ENCODE results near the gene ABI3. TPM values are rescaled to one million over a fixed set of nuclear protein-coding genes. Genes with fewer than 3 reads are reported as not detected.

Gene ABI3
- total RNA-seq, 1 experiment from 2014 or later: 20.2 TPM

DNA sequence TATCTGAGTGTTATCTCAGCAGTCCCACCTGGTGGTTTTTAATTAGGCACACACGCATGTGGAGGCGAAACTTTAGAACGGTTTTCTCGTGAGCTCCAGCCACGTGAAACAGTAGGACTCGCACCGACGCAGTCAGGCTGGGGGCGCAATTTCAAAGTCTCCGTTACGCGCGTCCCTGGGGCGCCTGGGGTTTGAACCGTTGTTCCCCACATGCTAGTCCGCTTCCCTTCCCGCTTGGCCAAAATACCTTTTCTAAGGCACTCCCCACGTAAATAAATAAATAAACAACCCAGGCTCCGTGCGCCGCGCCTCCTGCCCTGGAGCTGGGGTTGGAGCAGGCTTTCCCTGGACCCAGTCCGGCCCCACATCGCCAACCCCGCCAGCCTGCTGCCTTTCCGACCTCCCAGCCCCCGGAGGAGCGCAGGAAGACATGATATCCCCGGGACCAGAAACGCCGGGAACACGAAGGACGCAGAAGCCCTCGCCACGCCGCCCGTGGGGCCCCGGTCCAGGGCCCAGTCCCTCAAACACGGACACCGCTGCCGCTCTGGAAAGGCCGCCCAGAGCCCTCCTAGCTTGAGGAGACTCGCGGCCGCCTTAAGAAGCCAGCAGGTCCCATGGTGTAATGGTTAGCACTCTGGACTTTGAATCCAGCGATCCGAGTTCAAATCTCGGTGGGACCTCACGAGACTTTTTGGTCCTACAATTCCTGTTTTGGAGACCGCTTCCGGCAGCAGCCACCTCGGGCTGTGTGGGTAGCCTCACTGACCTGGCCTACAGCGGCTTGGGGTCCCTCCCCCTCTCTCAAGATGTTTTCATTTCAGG lies 18.4 kb upstream of the ABI3 start:
- Histone ChIP-seq H3K36me3 (ENCODE audit: insufficient read depth, low read length) (no peaks in the 10 kb centered on the region), H3K4me2 (ENCODE audit: low read depth, low read length, poor library complexity, severe bottlenecking) (peak overlapping the region; percentile 99), H3K9ac (ENCODE audit: low read length) (peak overlapping the region; percentile 96), H3K27me3 (ENCODE audit: low read length) (no peaks in the 10 kb centered on the region), H4K20me1 (ENCODE audit: insufficient read depth, low read depth, low read length) (no peaks in the 10 kb centered on the region), H3K4me3 (ENCODE audit: low read length) (peak overlapping the region; percentile 79), H2AFZ (ENCODE audit: low read length) (peak overlapping the region; percentile 24), H3K27ac (ENCODE audit: low read length) (peak overlapping the region; percentile 97), H3K4me1 (ENCODE audit: low read length) (peaks cover 47% of the 10 kb centered on the region), H3K9me2 (replicated peaks; ENCODE audit: insufficient read depth, low read length) (no peaks in the 10 kb centered on the region), H3K9me3 (ENCODE audit: low read length) (no peaks in the 10 kb centered on the region), H3K79me2 (ENCODE audit: low read length) (no peaks in the 10 kb centered on the region)
- peak; percentile 96 for DNase-seq

DNA sequence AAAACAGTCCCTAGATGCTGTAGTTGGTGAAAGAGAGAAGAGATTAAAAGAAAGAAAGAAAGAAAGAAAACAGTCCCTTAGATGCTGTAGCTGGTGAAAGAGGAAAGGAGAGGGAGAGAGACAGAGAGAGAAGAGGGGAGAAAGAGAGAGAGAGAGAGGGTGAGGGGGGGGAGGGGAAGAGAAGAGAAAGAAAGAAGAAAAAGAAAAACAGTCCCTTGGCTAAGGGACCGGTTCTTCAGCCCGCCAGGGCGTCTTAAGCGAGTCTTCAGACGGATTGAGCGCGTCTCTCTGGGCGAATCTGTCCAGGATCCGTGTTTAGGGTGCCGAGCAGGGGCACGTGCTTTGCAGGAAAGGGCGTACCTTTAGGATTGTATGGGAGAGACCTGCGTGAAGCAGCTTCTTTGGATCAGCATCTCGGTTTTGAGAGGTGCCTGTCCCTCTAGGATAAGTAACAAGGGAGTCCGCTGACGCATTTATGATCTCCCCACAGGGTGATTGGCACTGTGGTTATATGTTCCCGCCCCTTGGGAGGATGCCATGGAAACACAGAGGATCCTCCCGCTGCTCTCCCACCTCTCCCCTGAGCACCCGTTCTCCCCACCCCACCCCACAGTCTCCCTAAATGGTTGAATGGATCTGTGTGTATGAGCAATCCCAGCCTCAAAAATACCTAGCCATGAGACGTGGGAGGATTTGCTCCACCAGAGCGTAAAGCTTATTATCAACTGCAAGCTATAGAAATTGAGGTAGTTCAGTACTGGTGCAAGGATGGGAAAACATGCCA lies 16.8 kb upstream of the ABI3 start:
- no peaks in the 10 kb centered on the region for H3K79me2 ChIP-seq (ENCODE audit: low read length)
- peak overlapping the region; percentile 79 for H3K4me3 ChIP-seq (ENCODE audit: low read length)
- peaks cover 50% of the 10 kb centered on the region for H3K4me1 ChIP-seq (ENCODE audit: low read length)
- H3K4me2 ChIP-seq (ENCODE audit: low read depth, low read length, poor library complexity, severe bottlenecking): peak overlapping the region; percentile 99
- peak; percentile 80 for DNase-seq
- H3K9me3 ChIP-seq (ENCODE audit: low read length): no peaks in the 10 kb centered on the region
- H4K20me1 ChIP-seq (ENCODE audit: insufficient read depth, low read depth, low read length): no peaks in the 10 kb centered on the region
- no peaks in the 10 kb centered on the region for H3K27me3 ChIP-seq (ENCODE audit: low read length)
- H2AFZ ChIP-seq (ENCODE audit: low read length): peak overlapping the region; percentile 89
- H3K9me2 ChIP-seq (replicated peaks; ENCODE audit: insufficient read depth, low read length): no peaks in the 10 kb centered on the region
- H3K27ac ChIP-seq (ENCODE audit: low read length): peak overlapping the region; percentile 97
- H3K36me3 ChIP-seq (ENCODE audit: insufficient read depth, low read length): no peaks in the 10 kb centered on the region
- peak overlapping the region; percentile 74 for H3K9ac ChIP-seq (ENCODE audit: low read length)

DNA sequence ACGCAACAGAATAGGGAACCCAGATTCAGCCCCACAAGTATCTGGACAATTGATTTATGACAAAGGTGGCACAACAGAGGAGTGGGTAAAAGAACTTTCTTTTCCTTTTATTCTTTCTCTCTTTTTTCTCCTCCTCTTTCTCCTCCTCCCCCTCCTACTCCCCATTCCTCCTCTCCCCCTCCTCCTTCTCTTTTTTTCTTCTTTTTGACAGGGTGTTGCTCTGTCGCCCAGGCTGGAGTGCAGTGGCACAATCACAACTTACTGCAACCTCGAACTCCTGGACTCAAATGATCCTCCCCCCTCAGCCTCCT lies 16.3 kb upstream of the ABI3 start:
- H3K36me3 ChIP-seq (ENCODE audit: insufficient read depth, low read length): no peaks in the 10 kb centered on the region
- H3K27me3 ChIP-seq (ENCODE audit: low read length): no peaks in the 10 kb centered on the region
- H4K20me1 ChIP-seq (ENCODE audit: insufficient read depth, low read depth, low read length): no peaks in the 10 kb centered on the region
- peak overlapping the region; percentile 99 for H3K4me2 ChIP-seq (ENCODE audit: low read depth, low read length, poor library complexity, severe bottlenecking)
- no peaks in the 10 kb centered on the region for H3K9me3 ChIP-seq (ENCODE audit: low read length)
- no peaks in the 10 kb centered on the region for H3K9me2 ChIP-seq (replicated peaks; ENCODE audit: insufficient read depth, low read length)
- no peaks in the 10 kb centered on the region for H3K79me2 ChIP-seq (ENCODE audit: low read length)
- peak overlapping the region; percentile 97 for H3K27ac ChIP-seq (ENCODE audit: low read length)
- peaks cover 50% of the 10 kb centered on the region for H3K4me1 ChIP-seq (ENCODE audit: low read length)
- H3K9ac ChIP-seq (ENCODE audit: low read length): peak overlapping the region; percentile 74
- H2AFZ ChIP-seq (ENCODE audit: low read length): peak overlapping the region; percentile 89
- DNase-seq: no peak
- H3K4me3 ChIP-seq (ENCODE audit: low read length): peak overlapping the region; percentile 79; the same call in 1 of the 2 replicates

DNA sequence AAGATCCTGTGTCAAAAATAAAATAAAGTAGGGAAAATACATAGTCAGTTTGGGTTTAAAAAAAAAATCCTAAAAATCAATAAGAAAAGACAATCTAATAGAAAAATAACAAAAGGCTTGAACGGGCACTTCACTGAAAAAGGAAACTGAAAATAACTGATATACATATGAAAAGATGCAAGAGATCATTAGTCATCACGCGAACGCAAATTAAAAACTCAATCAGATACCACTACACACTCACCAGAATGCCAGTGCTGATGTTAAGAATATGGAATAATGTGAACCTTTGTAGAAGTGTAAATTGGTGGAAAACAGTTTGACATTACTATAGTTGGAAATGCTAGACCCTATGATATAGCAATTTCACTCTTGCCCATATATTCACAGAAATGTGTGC lies 14.8 kb upstream of the ABI3 start:
- no peak overlapping the region for H2AFZ ChIP-seq (ENCODE audit: low read length)
- H3K9me3 ChIP-seq (ENCODE audit: low read length): no peaks in the 10 kb centered on the region
- no peaks in the 10 kb centered on the region for H3K79me2 ChIP-seq (ENCODE audit: low read length)
- peaks cover 48% of the 10 kb centered on the region for H3K4me1 ChIP-seq (ENCODE audit: low read length)
- no peaks in the 10 kb centered on the region for H3K36me3 ChIP-seq (ENCODE audit: insufficient read depth, low read length)
- H4K20me1 ChIP-seq (ENCODE audit: insufficient read depth, low read depth, low read length): no peaks in the 10 kb centered on the region
- no peak for DNase-seq
- H3K27ac ChIP-seq (ENCODE audit: low read length): peak overlapping the region; percentile 70
- no peak overlapping the region for H3K9ac ChIP-seq (ENCODE audit: low read length)
- H3K4me2 ChIP-seq (ENCODE audit: low read depth, low read length, poor library complexity, severe bottlenecking): peak overlapping the region; percentile 26
- H3K9me2 ChIP-seq (replicated peaks; ENCODE audit: insufficient read depth, low read length): no peaks in the 10 kb centered on the region
- H3K27me3 ChIP-seq (ENCODE audit: low read length): no peaks in the 10 kb centered on the region
- no peak overlapping the region for H3K4me3 ChIP-seq (ENCODE audit: low read length)

DNA sequence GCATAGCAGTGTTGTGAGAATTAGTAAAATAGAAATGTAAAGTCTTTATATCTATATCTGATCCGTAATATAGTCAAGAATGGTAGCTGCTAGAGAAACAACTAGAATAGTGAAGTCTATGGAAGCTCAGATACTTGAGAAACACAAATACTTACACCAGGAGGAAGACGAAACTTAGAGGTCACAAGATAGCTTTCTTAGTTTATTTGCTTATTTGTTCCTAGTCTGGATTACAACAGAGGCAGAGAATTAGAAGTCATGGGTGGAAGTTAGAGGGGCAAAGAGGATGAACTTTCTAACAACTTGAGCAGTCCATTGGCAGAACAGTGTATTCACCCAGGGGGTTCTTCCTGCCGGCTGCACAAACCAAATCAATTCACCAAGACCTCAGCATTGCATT lies 14.0 kb upstream of the ABI3 start:
- Histone ChIP-seq H3K4me1 (ENCODE audit: low read length) (peaks cover 41% of the 10 kb centered on the region), H4K20me1 (ENCODE audit: insufficient read depth, low read depth, low read length) (no peaks in the 10 kb centered on the region), H3K36me3 (ENCODE audit: insufficient read depth, low read length) (no peaks in the 10 kb centered on the region), H3K27me3 (ENCODE audit: low read length) (no peaks in the 10 kb centered on the region), H3K27ac (ENCODE audit: low read length) (peak overlapping the region; percentile 70), H3K79me2 (ENCODE audit: low read length) (no peaks in the 10 kb centered on the region), H3K4me3 (ENCODE audit: low read length) (no peak overlapping the region), H3K9me3 (ENCODE audit: low read length) (no peaks in the 10 kb centered on the region), H3K9ac (ENCODE audit: low read length) (no peak overlapping the region), H3K4me2 (ENCODE audit: low read depth, low read length, poor library complexity, severe bottlenecking) (peak overlapping the region; percentile 26), H3K9me2 (replicated peaks; ENCODE audit: insufficient read depth, low read length) (no peaks in the 10 kb centered on the region), H2AFZ (ENCODE audit: low read length) (peak overlapping the region; percentile 28; the same call in 1 of the 2 replicates)
- no peak for DNase-seq

DNA sequence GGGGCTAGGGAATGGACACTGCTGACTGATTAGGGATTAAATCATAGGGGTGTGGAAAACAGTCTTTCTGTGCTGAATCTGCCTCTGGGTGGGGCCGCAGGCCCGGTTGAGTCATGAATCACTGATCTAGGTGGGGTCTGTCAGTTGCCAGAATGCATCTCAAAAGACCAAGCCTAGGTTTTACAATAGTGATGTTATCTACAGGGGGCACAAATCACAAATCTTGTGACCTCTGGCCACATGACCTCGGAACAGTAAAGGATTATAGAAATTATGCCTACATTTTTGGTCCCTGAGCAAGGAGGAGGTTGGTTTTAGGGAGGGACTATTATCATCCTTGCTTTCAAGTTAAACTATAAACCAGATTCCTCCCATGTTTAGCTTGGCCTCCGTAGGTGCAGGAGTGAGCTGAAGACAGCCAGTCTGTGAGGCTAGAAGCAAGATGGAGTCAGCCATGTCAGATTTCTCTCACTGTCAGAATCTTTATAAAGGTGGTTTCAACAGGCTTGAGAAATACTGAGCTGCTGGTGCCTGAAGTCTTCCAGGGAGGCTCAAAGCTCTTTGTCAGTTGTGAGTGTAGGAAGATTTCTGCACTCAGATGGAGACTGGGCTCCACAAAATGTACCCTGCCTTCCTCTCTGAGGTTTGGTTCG lies 13.0 kb upstream of the ABI3 start:
- peak overlapping the region; percentile 26 for H3K27ac ChIP-seq (ENCODE audit: low read length)
- no peak overlapping the region; the same call in 1 of the 2 replicates for H2AFZ ChIP-seq (ENCODE audit: low read length)
- no peaks in the 10 kb centered on the region for H3K9me2 ChIP-seq (replicated peaks; ENCODE audit: insufficient read depth, low read length)
- DNase-seq: no peak
- H3K4me1 ChIP-seq (ENCODE audit: low read length): peaks cover 34% of the 10 kb centered on the region
- no peak overlapping the region for H3K9ac ChIP-seq (ENCODE audit: low read length)
- no peaks in the 10 kb centered on the region for H3K27me3 ChIP-seq (ENCODE audit: low read length)
- no peak overlapping the region for H3K4me3 ChIP-seq (ENCODE audit: low read length)
- H4K20me1 ChIP-seq (ENCODE audit: insufficient read depth, low read depth, low read length): no peaks in the 10 kb centered on the region
- H3K4me2 ChIP-seq (ENCODE audit: low read depth, low read length, poor library complexity, severe bottlenecking): no peak overlapping the region
- no peaks in the 10 kb centered on the region for H3K36me3 ChIP-seq (ENCODE audit: insufficient read depth, low read length)
- no peaks in the 10 kb centered on the region for H3K9me3 ChIP-seq (ENCODE audit: low read length)
- no peaks in the 10 kb centered on the region for H3K79me2 ChIP-seq (ENCODE audit: low read length)

DNA sequence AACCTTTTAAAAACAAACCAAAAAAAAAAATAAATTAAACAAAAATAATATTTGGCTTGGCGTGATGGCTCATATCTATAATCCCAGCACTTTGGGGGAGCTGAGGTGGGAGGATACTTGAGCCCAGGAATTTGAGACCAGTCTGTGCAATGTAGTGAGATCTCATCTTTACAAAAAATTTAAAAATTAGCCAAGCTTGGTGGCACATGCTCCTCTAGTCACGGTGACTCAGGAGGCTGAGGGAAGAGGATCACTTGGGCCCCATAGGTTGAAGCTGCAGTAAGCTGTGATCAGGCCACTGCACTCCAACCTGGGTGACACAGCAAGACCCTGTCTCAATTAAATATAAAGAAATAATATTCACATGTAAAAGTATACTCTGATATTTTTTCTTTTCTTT lies 12.3 kb upstream of the ABI3 start:
- H3K27me3 ChIP-seq (ENCODE audit: low read length): no peaks in the 10 kb centered on the region
- no peak overlapping the region for H3K9ac ChIP-seq (ENCODE audit: low read length)
- H3K4me1 ChIP-seq (ENCODE audit: low read length): peaks cover 32% of the 10 kb centered on the region
- no peak overlapping the region for H3K4me2 ChIP-seq (ENCODE audit: low read depth, low read length, poor library complexity, severe bottlenecking)
- no peak overlapping the region for H2AFZ ChIP-seq (ENCODE audit: low read length)
- H3K4me3 ChIP-seq (ENCODE audit: low read length): no peak overlapping the region
- DNase-seq: no peak
- H3K9me3 ChIP-seq (ENCODE audit: low read length): no peaks in the 10 kb centered on the region
- no peaks in the 10 kb centered on the region for H3K79me2 ChIP-seq (ENCODE audit: low read length)
- H3K27ac ChIP-seq (ENCODE audit: low read length): peak overlapping the region; percentile 26
- H4K20me1 ChIP-seq (ENCODE audit: insufficient read depth, low read depth, low read length): no peaks in the 10 kb centered on the region
- no peaks in the 10 kb centered on the region for H3K9me2 ChIP-seq (replicated peaks; ENCODE audit: insufficient read depth, low read length)
- no peaks in the 10 kb centered on the region for H3K36me3 ChIP-seq (ENCODE audit: insufficient read depth, low read length)

Data from Karpas-422 (cell line).